GM23338 (cell line): ENCODE results near the gene GIMAP7. TPM values are rescaled to one million over a fixed set of nuclear protein-coding genes. Genes with fewer than 3 reads are reported as not detected.

Experiments
- ATAC-seq: fragments of 200-7000 bp; cut with Tn5 transposase; 3 replicates; pipeline ENCODE4 v1.9.1; 2020
- DNase-seq: peaks from one replicate; pipeline ENCODE4 v3.0.0-alpha.2; 2015; ENCODE audit warnings: low spot score
- H2AFZ ChIP-seq: fragments of 200-600 bp; sonication (generic); 2 replicates; pipeline ENCODE4 v1.8.0; 2016; ENCODE audit warnings: antibody characterized with exemption, mild to moderate bottlenecking, moderate library complexity
- H3F3A ChIP-seq: fragments of 200-600 bp; sonication (generic); replicated peaks from 2 replicates; pipeline ENCODE4 v1.8.0; 2017; ENCODE audit warnings: antibody characterized with exemption, mixed run types, low read depth
- H3K27ac ChIP-seq: fragments of 200-600 bp; sonication (generic); 2 replicates; pipeline ENCODE4 v1.6.1; 2016; ENCODE audit warnings: low read depth
- H3K27me3 ChIP-seq: fragments of 200-600 bp; sonication (generic); 2 replicates; pipeline ENCODE4 v1.8.0; 2016; ENCODE audit warnings: mild to moderate bottlenecking, mixed run types, moderate library complexity; ENCODE audit not compliant: insufficient read depth
- H3K36me3 ChIP-seq: fragments of 200-600 bp; sonication (generic); 2 replicates; pipeline ENCODE4 v1.8.0; 2016; ENCODE audit warnings: mild to moderate bottlenecking; ENCODE audit not compliant: insufficient read depth
- H3K4me1 ChIP-seq: fragments of 200-600 bp; sonication (generic); 2 replicates; pipeline ENCODE4 v1.8.0; 2016; ENCODE audit warnings: mild to moderate bottlenecking, moderate library complexity; ENCODE audit not compliant: insufficient read depth
- H3K4me2 ChIP-seq: fragments of 200-600 bp; sonication (generic); 2 replicates; pipeline ENCODE4 v1.7.1; 2017; ENCODE audit warnings: mixed run types
- H3K4me3 ChIP-seq: fragments of 200-600 bp; sonication (generic); 2 replicates; pipeline ENCODE4 v1.6.1; 2016; ENCODE audit warnings: mixed run types
- H3K79me2 ChIP-seq: fragments of 200-600 bp; sonication (generic); replicated peaks from 2 replicates; pipeline ENCODE4 v1.8.0; 2017; ENCODE audit warnings: mild to moderate bottlenecking; ENCODE audit not compliant: insufficient read depth
- H3K9me2 ChIP-seq: fragments of 200-600 bp; sonication (generic); 2 replicates; pipeline ENCODE4 v1.8.0; 2017; ENCODE audit not compliant: insufficient read depth
- H4K20me1 ChIP-seq: fragments of 200-600 bp; sonication (generic); replicated peaks from 2 replicates; pipeline ENCODE4 v1.8.0; 2017; ENCODE audit warnings: mild to moderate bottlenecking; ENCODE audit not compliant: insufficient read depth
- H3K27ac Mint-ChIP-seq: 2 replicates; pipeline ENCODE4 v1.8.0; 2020; ENCODE audit warnings: inconsistent platforms, mild to moderate bottlenecking, moderate library complexity, mixed read lengths
- H3K27me3 Mint-ChIP-seq: 3 replicates; pipeline ENCODE4 v1.8.0; 2022; ENCODE audit warnings: low read depth, mild to moderate bottlenecking, moderate library complexity, mixed read lengths, inconsistent platforms; ENCODE audit not compliant: insufficient read depth, poor library complexity
- H3K36me3 Mint-ChIP-seq: 3 replicates; pipeline ENCODE4 v1.8.0; 2021; ENCODE audit warnings: low read depth, mild to moderate bottlenecking, inconsistent platforms, moderate library complexity, mixed read lengths
- H3K4me1 Mint-ChIP-seq: 3 replicates; pipeline ENCODE4 v1.8.0; 2020; ENCODE audit warnings: mild to moderate bottlenecking, inconsistent platforms, mixed read lengths
- H3K4me3 Mint-ChIP-seq: 3 replicates; pipeline ENCODE4 v1.8.0; 2021; ENCODE audit warnings: moderate library complexity, mild to moderate bottlenecking, inconsistent platforms, mixed read lengths
- H3K9me3 Mint-ChIP-seq: 3 replicates; pipeline ENCODE4 v1.8.0; 2020; ENCODE audit warnings: moderate library complexity, mild to moderate bottlenecking, inconsistent platforms, mixed read lengths
- CREB1 ChIP-seq: fragments of 250-450 bp; sonication (Bioruptor Pico); IDR thresholded peaks from 2 replicates; pipeline ENCODE4 v1.5.0; 2020; ENCODE audit warnings: low read depth, mild to moderate bottlenecking, moderate library complexity
- CTCF ChIP-seq, 2 experiments: fragments of 200-600 bp in 1 of 2; sonication (generic) in 1 of 2; conservative IDR thresholded peaks; 2 replicates each; pipeline versions ENCODE4 v1.5.1 to v1.6.1; 2016 to 2017; ENCODE audit warnings: antibody characterized with exemption in 2 of 2, low read depth in 2 of 2, mild to moderate bottlenecking in 2 of 2, moderate library complexity in 1 of 2
- EZH2 ChIP-seq: fragments of 200-600 bp; sonication (generic); IDR thresholded peaks from one replicate; pipeline ENCODE4 v1.8.0; 2017; ENCODE audit warnings: antibody characterized with exemption, mild to moderate bottlenecking, low read depth; ENCODE audit not compliant: unreplicated experiment
- EZH2phosphoT487 ChIP-seq: fragments of 200-600 bp; sonication (generic); IDR thresholded peaks from one replicate; pipeline ENCODE4 v1.8.1; 2018; ENCODE audit warnings: antibody characterized with exemption; ENCODE audit not compliant: unreplicated experiment
- JUNB ChIP-seq: IDR thresholded peaks from one replicate; pipeline ENCODE4 v1.6.1; 2016; ENCODE audit warnings: antibody characterized with exemption; ENCODE audit not compliant: unreplicated experiment
- NANOG ChIP-seq: IDR thresholded peaks from 2 replicates; pipeline ENCODE4 v1.6.1; 2016; ENCODE audit warnings: antibody characterized with exemption, borderline replicate concordance
- POLR2AphosphoS5 ChIP-seq: IDR thresholded peaks from 2 replicates; pipeline ENCODE4 v1.6.1; 2016; ENCODE audit warnings: antibody characterized with exemption, low read depth
- REST ChIP-seq: IDR thresholded peaks from one replicate; pipeline ENCODE4 v1.6.1; 2018; ENCODE audit warnings: antibody characterized with exemption; ENCODE audit not compliant: unreplicated experiment
- STAT1 ChIP-seq: IDR thresholded peaks from one replicate; pipeline ENCODE4 v1.6.1; 2016; ENCODE audit warnings: antibody characterized with exemption; ENCODE audit not compliant: unreplicated experiment
- ZNF114 ChIP-seq: fragments of 250-450 bp; sonication (Bioruptor Pico); IDR thresholded peaks from 2 replicates; pipeline ENCODE4 v1.5.0; 2020; ENCODE audit warnings: mild to moderate bottlenecking, moderate library complexity
- ZNF331 ChIP-seq: fragments of 250-450 bp; sonication (Bioruptor Pico); IDR thresholded peaks from 2 replicates; pipeline ENCODE4 v1.5.0; 2020; ENCODE audit warnings: low read depth, mild to moderate bottlenecking, moderate library complexity
- ZNF462 ChIP-seq: fragments of 250-450 bp; sonication (Bioruptor Pico); IDR thresholded peaks from 2 replicates; pipeline ENCODE4 v1.5.0; 2020; ENCODE audit warnings: mild to moderate bottlenecking, moderate library complexity
- long read RNA-seq: library from polyadenylated mRNA; unstranded; transcript quantifications from one replicate; pipeline ENCODE4 v2.0.0, GENCODE V29; 2020; ENCODE audit not compliant: unreplicated experiment
- polyA plus RNA-seq: library from polyadenylated mRNA; unstranded; fragments of >200 nt; fragmentation: Nextera tagmentation; extraction: Ambion mirVana; gene quantifications from 2 replicates; pipeline ENCODE4 v1.2.1, GENCODE V29; 2016
- total RNA-seq: library from RNA; depleted of rRNA; stranded (reverse); fragments of >200 nt; shearing (Covaris generic); gene quantifications from 2 replicates; pipeline ENCODE4 v1.2.3, GENCODE V29; 2014; rRNA removed
- TF ChIP-seq, protein P1 (sequence below): IDR thresholded peaks from 2 replicates; pipeline ENCODE4 v1.6.1; 2016; ENCODE audit warnings: antibody characterized with exemption

GIMAP7 gene
- total RNA-seq: not detected in 2 replicates
- polyA plus RNA-seq: not detected in 2 replicates
- long read RNA-seq: 0 reads

GRCh38 chr7:150514748-150515222, at the start of gene GIMAP7:
TSS of gene GIMAP7 (plus strand) at chr7:150514872. CDS start at chr7:150519975, 5,103 bp downstream.
- peaks cover 11% of the 10 kb centered on the region; the same call in 1 of the 2 replicates for H3K9me2 ChIP-seq
- ATAC-seq: no peak; the same call in 2 of the 3 replicates
- no peaks in the 10 kb centered on the region for H3K27me3 ChIP-seq
- H3K4me3 Mint-ChIP-seq: no peak within 1 kb of the TSS
- H3K27ac Mint-ChIP-seq: no peak within 1 kb of the TSS
- H3K4me1 Mint-ChIP-seq: peaks cover 6% of the 10 kb centered on the region; the same call in 2 of the 3 replicates
- no peaks in the 10 kb centered on the region for H3K9me3 Mint-ChIP-seq
- no peak for DNase-seq
- H3K36me3 ChIP-seq: no peaks in the 10 kb centered on the region
- no peak within 1 kb of the TSS for H3K4me3 ChIP-seq
- no peaks in the 10 kb centered on the region for H3F3A ChIP-seq
- no peaks in the 10 kb centered on the region for H4K20me1 ChIP-seq
- no peaks in the 10 kb centered on the region for H3K79me2 ChIP-seq
- TF ChIP-seq ZNF462: no peak
- no peak for TF ChIP-seq EZH2
- TF ChIP-seq REST: no peak
- TF ChIP-seq, protein P1, sequence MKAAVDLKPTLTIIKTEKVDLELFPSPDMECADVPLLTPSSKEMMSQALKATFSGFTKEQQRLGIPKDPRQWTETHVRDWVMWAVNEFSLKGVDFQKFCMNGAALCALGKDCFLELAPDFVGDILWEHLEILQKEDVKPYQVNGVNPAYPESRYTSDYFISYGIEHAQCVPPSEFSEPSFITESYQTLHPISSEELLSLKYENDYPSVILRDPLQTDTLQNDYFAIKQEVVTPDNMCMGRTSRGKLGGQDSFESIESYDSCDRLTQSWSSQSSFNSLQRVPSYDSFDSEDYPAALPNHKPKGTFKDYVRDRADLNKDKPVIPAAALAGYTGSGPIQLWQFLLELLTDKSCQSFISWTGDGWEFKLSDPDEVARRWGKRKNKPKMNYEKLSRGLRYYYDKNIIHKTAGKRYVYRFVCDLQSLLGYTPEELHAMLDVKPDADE: no peak
- TF ChIP-seq STAT1: no peak
- TF ChIP-seq NANOG: no peak
- TF ChIP-seq CTCF (conservative IDR thresholded peaks at IDR 0.05; ENCODE audit: low read depth in 2 of 2): no peak
- no peak for TF ChIP-seq ZNF331 (CRISPR knock-in tag)
- no peak for TF ChIP-seq POLR2AphosphoS5
- TF ChIP-seq EZH2phosphoT487: no peak
- TF ChIP-seq CREB1 (CRISPR knock-in tag): no peak
- no peak for TF ChIP-seq ZNF114
- no peak for TF ChIP-seq JUNB
- no peak within 1 kb of the TSS for H3K27ac ChIP-seq
- no peak within 1 kb of the TSS for H3K4me2 ChIP-seq
- no peaks in the 10 kb centered on the region for H3K27me3 Mint-ChIP-seq
- H3K36me3 Mint-ChIP-seq: no peaks in the 10 kb centered on the region
- H3K4me1 ChIP-seq: no peaks in the 10 kb centered on the region
- peak within 1 kb of the TSS; percentile 70; the same call in 1 of the 2 replicates for H2AFZ ChIP-seq
